Prostate gland (tissue), 2 donors: ENCODE measurements around the gene KCNAB1. TPM values are rescaled to one million over a fixed set of nuclear protein-coding genes. Genes with fewer than 3 reads are reported as not detected.

Source experiments
- DNase-seq: peaks from one replicate; pipeline ENCODE4 v3.0.0-alpha.2; 2019; ENCODE audit warnings: low spot score
- H3K27ac ChIP-seq, 2 donors: fragments of 200-600 bp; sonication (generic); 2 replicates each; pipeline ENCODE4 v1.5.1; 2017 to 2019
- H3K27me3 ChIP-seq: fragments of 200-600 bp; sonication (generic); replicated peaks from 2 replicates; pipeline ENCODE4 v1.5.1; 2019; ENCODE audit not compliant: insufficient read depth
- H3K36me3 ChIP-seq, 2 donors: fragments of 200-600 bp; sonication (generic); 1 replicate in 1 of 2; 2 replicates in 1 of 2; pipeline versions ENCODE4 v1.5.1 to v1.8.1; 2017 to 2019
- H3K4me1 ChIP-seq: fragments of 200-600 bp; sonication (generic); replicated peaks from 2 replicates; pipeline ENCODE4 v1.5.1; 2019
- H3K4me3 ChIP-seq, 2 donors: fragments of 200-600 bp; sonication (generic); 2 replicates each; pipeline ENCODE4 v1.5.1; 2017 to 2019
- H3K9me3 ChIP-seq: fragments of 200-600 bp; sonication (generic); 2 replicates; pipeline ENCODE4 v1.5.1; 2017
- POLR2A ChIP-seq: fragments of 450-650 bp; IDR thresholded peaks from one replicate; pipeline ENCODE4 v1.6.1; 2016; ENCODE audit warnings: antibody characterized with exemption, mild to moderate bottlenecking
- POLR2AphosphoS5 ChIP-seq: sonication (generic); formaldehyde crosslinking; IDR thresholded peaks from one replicate; pipeline ENCODE4 v1.6.1; 2017; ENCODE audit warnings: antibody characterized with exemption
- WGBS: methylation state at CpG from one replicate; pipeline ENCODE4 v1.1.5; 2018; 5-methylcytosine and 5-hydroxymethylcytosine counted together
- intact Hi-C: fragments of 100-400 bp; cut with DNase I; formaldehyde crosslinking; loops from one replicate; pipeline ENCODE4 v1.14.2; 2022
- total RNA-seq, 2 donors: library from RNA; depleted of rRNA; stranded (reverse); fragments of >200 nt; gene quantifications; one replicate each; pipeline ENCODE4 v1.1.0, GENCODE V29; 2016
- TF ChIP-seq, protein P1 (sequence below), 4 experiments: fragments of 200-600 bp in 2 of 4; fragments of 450-650 bp in 2 of 4; sonication (generic) in 2 of 4; IDR thresholded peaks; 1 replicate in 3 of 4; 2 replicates in 1 of 4; pipeline ENCODE4 v1.5.1; 2016 to 2019; ENCODE audit warnings: antibody characterized with exemption in 4 of 4, mild to moderate bottlenecking in 2 of 4, moderate library complexity in 2 of 4

KCNAB1 gene
- total RNA-seq, 2 donors from 2014 or later: 5.2 to 9.5 TPM

DNA sequence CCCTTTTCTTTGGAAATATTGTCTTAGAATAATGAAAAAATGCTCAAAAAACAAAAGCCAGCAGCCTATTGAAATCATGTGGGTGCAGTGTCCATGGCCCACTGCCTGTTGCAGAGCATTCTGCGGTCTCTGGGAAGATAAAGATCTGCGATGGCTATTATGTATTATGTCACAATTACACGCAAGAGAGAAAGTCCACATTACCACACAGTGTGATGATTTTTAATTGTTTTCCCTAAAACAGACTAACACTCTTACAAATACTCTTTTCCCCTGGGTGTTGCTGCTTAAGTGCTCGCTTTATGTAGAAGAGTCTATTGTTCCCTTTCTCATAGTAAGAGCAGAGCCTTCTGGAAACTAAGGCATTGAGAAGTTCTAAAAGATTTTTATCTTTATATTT lies 402.3 kb downstream of the KCNAB1 start:
- WGBS: 58% methylated on average over 4 of the region's 4 CpGs

DNA sequence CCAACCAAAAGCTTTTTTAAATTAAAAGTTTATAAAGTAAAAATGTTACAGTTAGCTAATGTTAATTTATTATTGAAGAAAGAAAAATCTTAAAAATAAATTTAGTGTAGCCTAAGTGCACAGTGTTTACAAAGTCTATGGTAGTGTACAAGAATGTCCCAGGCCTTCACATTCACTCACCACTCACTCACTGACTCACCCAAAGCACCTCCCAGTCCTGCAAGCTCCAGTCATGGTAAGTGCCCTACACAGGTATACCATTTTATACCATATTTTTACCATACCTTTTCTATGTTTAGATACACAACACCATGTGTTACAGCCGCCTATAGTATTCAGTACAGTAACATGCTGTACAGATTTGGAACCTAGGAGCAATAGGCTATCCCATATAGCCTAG lies 405.4 kb downstream of the KCNAB1 start:
- 92% methylated on average over 1 of the region's 1 CpG for WGBS
- Histone ChIP-seq H3K27ac (no peak overlapping the region), H3K27me3 (no peaks in the 10 kb centered on the region), H3K4me1 (no peaks in the 10 kb centered on the region), H3K4me3 (no peak overlapping the region), H3K36me3 (no peaks in the 10 kb centered on the region), H3K9me3 (no peaks in the 10 kb centered on the region)
- TF ChIP-seq POLR2A (no peak), POLR2AphosphoS5 (no peak)
- TF ChIP-seq, protein P1, sequence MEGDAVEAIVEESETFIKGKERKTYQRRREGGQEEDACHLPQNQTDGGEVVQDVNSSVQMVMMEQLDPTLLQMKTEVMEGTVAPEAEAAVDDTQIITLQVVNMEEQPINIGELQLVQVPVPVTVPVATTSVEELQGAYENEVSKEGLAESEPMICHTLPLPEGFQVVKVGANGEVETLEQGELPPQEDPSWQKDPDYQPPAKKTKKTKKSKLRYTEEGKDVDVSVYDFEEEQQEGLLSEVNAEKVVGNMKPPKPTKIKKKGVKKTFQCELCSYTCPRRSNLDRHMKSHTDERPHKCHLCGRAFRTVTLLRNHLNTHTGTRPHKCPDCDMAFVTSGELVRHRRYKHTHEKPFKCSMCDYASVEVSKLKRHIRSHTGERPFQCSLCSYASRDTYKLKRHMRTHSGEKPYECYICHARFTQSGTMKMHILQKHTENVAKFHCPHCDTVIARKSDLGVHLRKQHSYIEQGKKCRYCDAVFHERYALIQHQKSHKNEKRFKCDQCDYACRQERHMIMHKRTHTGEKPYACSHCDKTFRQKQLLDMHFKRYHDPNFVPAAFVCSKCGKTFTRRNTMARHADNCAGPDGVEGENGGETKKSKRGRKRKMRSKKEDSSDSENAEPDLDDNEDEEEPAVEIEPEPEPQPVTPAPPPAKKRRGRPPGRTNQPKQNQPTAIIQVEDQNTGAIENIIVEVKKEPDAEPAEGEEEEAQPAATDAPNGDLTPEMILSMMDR (IDR thresholded peaks at IDR 0.05): no peak
- no peak for DNase-seq
- intact Hi-C loops: no loop called here

More for the DNA sequence above, 402.3 kb downstream of the KCNAB1 start:
- no peak for DNase-seq
- no peaks in the 10 kb centered on the region for H3K9me3 ChIP-seq
- TF ChIP-seq POLR2AphosphoS5 (no peak), POLR2A (no peak)
- TF ChIP-seq, protein P1 (IDR thresholded peaks at IDR 0.05): no peak
- H3K27me3 ChIP-seq: no peaks in the 10 kb centered on the region
- H3K36me3 ChIP-seq: no peaks in the 10 kb centered on the region
- intact Hi-C loops: no loop called here
- no peak overlapping the region for H3K27ac ChIP-seq
- H3K4me1 ChIP-seq: no peaks in the 10 kb centered on the region
- no peak overlapping the region for H3K4me3 ChIP-seq

DNA sequence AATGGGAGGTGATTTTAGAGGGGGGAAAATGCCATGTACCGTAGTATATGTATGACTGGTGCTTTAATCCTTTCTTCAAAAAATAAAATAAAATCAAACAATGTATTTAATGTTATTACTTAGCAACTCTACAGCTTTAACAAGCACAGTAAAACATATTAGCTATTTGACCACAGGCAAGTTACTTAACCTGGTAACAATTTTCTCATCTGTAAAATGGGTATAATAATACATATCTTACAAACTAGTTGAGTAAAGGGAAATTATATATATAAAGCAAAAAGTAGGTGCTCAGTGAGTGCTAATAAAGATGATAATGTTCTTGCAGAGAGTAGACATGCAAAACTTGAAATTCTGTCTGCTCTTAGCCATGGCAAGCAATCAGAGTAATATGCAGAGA lies 406.7 kb downstream of the KCNAB1 start:
- Histone ChIP-seq H3K36me3 (no peaks in the 10 kb centered on the region), H3K27me3 (no peaks in the 10 kb centered on the region), H3K27ac (no peak overlapping the region), H3K4me1 (no peaks in the 10 kb centered on the region), H3K4me3 (no peak overlapping the region), H3K9me3 (no peaks in the 10 kb centered on the region)
- 53% methylated on average over 1 of the region's 1 CpG for WGBS
- no peak for DNase-seq
- intact Hi-C loops: no loop called here
- TF ChIP-seq POLR2AphosphoS5: no peak
- TF ChIP-seq, protein P1 (IDR thresholded peaks at IDR 0.05): no peak
- no peak for TF ChIP-seq POLR2A

DNA sequence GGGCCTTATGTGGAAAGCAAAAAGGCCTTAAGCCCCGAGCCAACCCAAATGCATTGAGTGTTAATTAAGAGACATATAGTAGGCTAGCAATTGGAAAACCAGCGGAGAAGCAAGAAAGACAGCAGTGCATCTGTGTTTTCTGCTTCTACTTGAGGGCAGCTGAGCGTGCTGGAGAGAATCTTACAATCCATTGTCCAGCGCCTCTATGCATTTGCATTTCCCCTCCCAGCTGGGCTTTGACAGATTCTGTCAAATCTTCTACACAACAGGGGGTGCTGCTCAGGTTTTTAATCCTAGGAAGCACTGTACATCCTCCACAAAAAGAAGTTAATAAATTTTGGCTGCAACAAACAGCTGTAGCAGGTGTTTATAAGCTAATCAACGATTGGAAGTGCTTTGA lies 410.6 kb downstream of the KCNAB1 start:
- Histone ChIP-seq H3K36me3 (no peaks in the 10 kb centered on the region), H3K9me3 (no peaks in the 10 kb centered on the region), H3K4me3 (no peak overlapping the region), H3K4me1 (no peaks in the 10 kb centered on the region), H3K27ac (no peak overlapping the region), H3K27me3 (no peaks in the 10 kb centered on the region)
- DNase-seq: no peak
- TF ChIP-seq POLR2A (no peak), POLR2AphosphoS5 (no peak)
- TF ChIP-seq, protein P1 (IDR thresholded peaks at IDR 0.05): no peak
- intact Hi-C loops: loop anchor here (5.0 to 10.0 kb wide), 3 partner anchors 141 to 556 kb away; partner anchors contain the start of gene TIPARP
- WGBS: 95% methylated on average over 5 of the region's 5 CpGs

DNA sequence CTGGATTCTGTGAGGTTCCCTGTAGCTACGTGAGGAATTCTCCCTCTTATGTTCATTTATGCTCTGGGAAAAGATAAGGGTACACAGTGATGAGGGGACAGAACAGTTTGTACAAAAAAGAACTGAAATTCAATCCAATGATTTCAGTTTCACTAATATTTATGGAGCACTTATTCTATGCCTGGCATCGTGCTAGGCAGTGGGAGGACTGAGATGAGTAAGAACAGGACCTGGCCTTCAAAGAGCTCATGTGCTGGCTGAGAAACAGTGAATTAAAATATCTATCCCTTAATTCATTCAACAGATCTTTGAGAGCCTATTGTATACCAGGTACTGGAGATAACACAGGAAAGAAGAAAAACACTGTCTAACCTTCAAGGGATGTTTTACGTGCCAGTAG lies 412.4 kb downstream of the KCNAB1 start:
- Histone ChIP-seq H3K27me3 (no peaks in the 10 kb centered on the region), H3K27ac (no peak overlapping the region), H3K4me3 (no peak overlapping the region), H3K4me1 (no peaks in the 10 kb centered on the region), H3K9me3 (no peaks in the 10 kb centered on the region), H3K36me3 (no peaks in the 10 kb centered on the region)
- TF ChIP-seq POLR2AphosphoS5 (no peak), POLR2A (no peak)
- TF ChIP-seq, protein P1 (IDR thresholded peaks at IDR 0.05): no peak
- WGBS: 56% methylated on average over 3 of the region's 3 CpGs
- intact Hi-C loops: loop anchor here (5.0 to 10.0 kb wide), 3 partner anchors 140 to 555 kb away; partner anchors contain the start of gene TIPARP
- DNase-seq: no peak
